HepG2 (cell line): ENCODE results near the gene HOXB5.

Experiments used
- POLR2A ChIP-seq, 2 experiments: IDR thresholded peaks; 2 replicates each; pipeline ENCODE4 v1.6.1; 2011; ENCODE audit warnings: low read depth in 2 of 2, low read length in 2 of 2, mild to moderate bottlenecking in 1 of 2, moderate library complexity in 1 of 2; ENCODE audit not compliant: insufficient read depth in 1 of 2
- ZNF816 ChIP-seq: sonication (generic); formaldehyde crosslinking; IDR thresholded peaks from 2 replicates; pipeline ENCODE4 v1.8.0; 2022; ENCODE audit warnings: missing genetic modification reagents, mild to moderate bottlenecking, borderline replicate concordance
- TF ChIP-seq, protein P1 (sequence below): sonication (generic); formaldehyde crosslinking; IDR thresholded peaks from 2 replicates; pipeline ENCODE4 v1.5.0; 2020; ENCODE audit warnings: mild to moderate bottlenecking, missing genetic modification reagents, moderate library complexity

DNA sequence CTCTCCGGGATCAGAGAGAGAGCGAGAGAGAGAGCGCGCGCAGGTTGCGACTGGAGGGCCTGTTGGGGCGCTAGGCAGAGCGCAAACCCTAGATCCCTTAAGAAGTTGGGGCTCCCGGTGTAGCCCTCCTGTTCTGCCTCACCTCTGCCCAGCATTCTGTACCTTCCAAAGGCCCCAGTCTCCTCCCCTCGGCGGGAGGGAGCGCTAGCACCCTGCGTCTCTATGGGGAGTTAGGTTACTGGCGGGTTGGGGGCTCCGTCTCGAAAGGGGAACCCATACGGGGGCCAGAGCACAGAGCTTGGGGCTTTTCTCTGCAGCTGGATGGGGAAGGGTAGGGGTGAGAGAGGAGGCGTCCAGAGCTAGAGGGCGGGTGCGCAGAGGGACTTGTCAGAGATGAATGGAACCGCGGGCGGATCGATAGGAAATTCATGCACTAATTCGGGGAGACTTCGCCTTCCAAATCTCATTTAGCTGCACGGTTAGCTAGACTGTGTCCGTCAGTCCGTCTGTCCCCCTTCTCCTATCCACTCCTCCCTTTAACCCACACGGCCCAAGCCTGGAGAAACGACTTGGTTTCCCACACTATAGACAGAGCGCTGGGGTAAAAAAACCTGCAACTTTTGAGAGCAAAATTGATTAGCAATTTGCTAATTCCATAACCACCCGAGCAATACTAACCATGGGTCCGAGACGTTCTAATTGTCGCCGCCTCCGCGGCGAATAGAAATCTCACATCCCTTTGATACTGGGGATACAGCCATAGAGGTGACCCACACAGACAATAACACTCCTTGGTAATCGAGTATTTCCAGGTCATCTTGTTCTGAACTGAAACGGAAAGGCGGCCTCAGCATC lies 14.7 kb downstream of the HOXB5 start:
- TF ChIP-seq ZNF816 (CRISPR knock-in tag) (no peak), POLR2A (IDR thresholded peaks at IDR 0.05; ENCODE audit: insufficient read depth in 1 of 2, low read depth in 2 of 2, low read length in 2 of 2) (no peak)
- TF ChIP-seq, protein P1, sequence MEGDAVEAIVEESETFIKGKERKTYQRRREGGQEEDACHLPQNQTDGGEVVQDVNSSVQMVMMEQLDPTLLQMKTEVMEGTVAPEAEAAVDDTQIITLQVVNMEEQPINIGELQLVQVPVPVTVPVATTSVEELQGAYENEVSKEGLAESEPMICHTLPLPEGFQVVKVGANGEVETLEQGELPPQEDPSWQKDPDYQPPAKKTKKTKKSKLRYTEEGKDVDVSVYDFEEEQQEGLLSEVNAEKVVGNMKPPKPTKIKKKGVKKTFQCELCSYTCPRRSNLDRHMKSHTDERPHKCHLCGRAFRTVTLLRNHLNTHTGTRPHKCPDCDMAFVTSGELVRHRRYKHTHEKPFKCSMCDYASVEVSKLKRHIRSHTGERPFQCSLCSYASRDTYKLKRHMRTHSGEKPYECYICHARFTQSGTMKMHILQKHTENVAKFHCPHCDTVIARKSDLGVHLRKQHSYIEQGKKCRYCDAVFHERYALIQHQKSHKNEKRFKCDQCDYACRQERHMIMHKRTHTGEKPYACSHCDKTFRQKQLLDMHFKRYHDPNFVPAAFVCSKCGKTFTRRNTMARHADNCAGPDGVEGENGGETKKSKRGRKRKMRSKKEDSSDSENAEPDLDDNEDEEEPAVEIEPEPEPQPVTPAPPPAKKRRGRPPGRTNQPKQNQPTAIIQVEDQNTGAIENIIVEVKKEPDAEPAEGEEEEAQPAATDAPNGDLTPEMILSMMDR: no peak
